Fibroblast of lung (primary cell): Measurements from ENCODE around the gene OBSCN.

ENCODE experiments used
- EZH2 ChIP-seq: IDR thresholded peaks from 2 replicates; pipeline ENCODE4 v1.5.1; 2012; ENCODE audit warnings: low read length, control low read depth, mild to moderate bottlenecking; ENCODE audit errors: missing control alignments
- TF ChIP-seq, protein P1 (sequence below), 2 donors: IDR thresholded peaks in 1 of 2; conservative IDR thresholded peaks in 1 of 2; 1 replicate in 1 of 2; 2 replicates in 1 of 2; pipeline ENCODE4 v1.5.1; 2011 to 2012; ENCODE audit warnings: low read length in 2 of 2, control low read depth in 1 of 2, inconsistent platforms in 1 of 2, low read depth in 1 of 2, mild to moderate bottlenecking in 1 of 2

DNA sequence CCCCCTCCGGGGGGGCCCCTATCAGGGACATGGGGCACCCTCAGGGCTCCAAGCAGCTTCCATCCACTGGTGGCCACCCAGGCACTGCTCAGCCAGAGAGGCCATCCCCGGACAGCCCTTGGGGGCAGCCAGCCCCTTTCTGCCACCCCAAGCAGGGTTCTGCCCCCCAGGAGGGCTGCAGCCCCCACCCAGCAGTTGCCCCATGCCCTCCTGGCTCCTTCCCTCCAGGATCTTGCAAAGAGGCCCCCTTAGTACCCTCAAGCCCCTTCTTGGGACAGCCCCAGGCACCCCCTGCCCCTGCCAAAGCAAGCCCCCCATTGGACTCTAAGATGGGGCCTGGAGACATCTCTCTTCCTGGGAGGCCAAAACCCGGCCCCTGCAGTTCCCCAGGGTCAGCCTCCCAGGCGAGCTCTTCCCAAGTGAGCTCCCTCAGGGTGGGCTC is 163.9 kb downstream of the OBSCN start:
- no peak for TF ChIP-seq EZH2
- TF ChIP-seq, protein P1, sequence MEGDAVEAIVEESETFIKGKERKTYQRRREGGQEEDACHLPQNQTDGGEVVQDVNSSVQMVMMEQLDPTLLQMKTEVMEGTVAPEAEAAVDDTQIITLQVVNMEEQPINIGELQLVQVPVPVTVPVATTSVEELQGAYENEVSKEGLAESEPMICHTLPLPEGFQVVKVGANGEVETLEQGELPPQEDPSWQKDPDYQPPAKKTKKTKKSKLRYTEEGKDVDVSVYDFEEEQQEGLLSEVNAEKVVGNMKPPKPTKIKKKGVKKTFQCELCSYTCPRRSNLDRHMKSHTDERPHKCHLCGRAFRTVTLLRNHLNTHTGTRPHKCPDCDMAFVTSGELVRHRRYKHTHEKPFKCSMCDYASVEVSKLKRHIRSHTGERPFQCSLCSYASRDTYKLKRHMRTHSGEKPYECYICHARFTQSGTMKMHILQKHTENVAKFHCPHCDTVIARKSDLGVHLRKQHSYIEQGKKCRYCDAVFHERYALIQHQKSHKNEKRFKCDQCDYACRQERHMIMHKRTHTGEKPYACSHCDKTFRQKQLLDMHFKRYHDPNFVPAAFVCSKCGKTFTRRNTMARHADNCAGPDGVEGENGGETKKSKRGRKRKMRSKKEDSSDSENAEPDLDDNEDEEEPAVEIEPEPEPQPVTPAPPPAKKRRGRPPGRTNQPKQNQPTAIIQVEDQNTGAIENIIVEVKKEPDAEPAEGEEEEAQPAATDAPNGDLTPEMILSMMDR (conservative IDR thresholded peaks at IDR 0.05 in 1 of 2, IDR thresholded peaks at IDR 0.05 in 1 of 2; ENCODE audit: low read depth in 1 of 2, low read length in 2 of 2) = no peak
